Activated CD4-positive, alpha-beta T cell treated with anti-CD3 and anti-CD28 coated beads, Interleukin-2, amount 50 U/mL, for 1 hour (primary cell): ENCODE results near the gene SEMA3A.

Experiments used
- DNase-seq: peaks from one replicate; pipeline ENCODE4 v3.0.0-alpha.2; 2020

Gene SEMA3A

GRCh38 chr7:83908526-83908925 is 286.1 kb downstream of the SEMA3A start:
- DNase-seq, result no peak
